Liver (tissue), 9 donors: ENCODE data around the gene SOX2. TPM values are rescaled to one million over a fixed set of nuclear protein-coding genes. Genes with fewer than 3 reads are reported as not detected.

Experiments
- DNase-seq: peaks from one replicate; pipeline ENCODE4 v3.0.0-alpha.2; 2017; ENCODE audit warnings: low spot score
- H3K27ac ChIP-seq, 2 donors: one replicate each; pipeline ENCODE4 v1.7.0; 2013; ENCODE audit warnings: inconsistent platforms in 2 of 2, low read length in 2 of 2, control low read depth in 1 of 2, low read depth in 1 of 2, mild to moderate bottlenecking in 1 of 2
- H3K27me3 ChIP-seq, 4 donors: one replicate each; pipeline versions ENCODE4 v1.6.1 to v1.7.0; 2013; ENCODE audit warnings: low read length in 3 of 4, inconsistent platforms in 1 of 4, mild to moderate bottlenecking in 1 of 4, moderate library complexity in 1 of 4; ENCODE audit not compliant: control insufficient read depth in 4 of 4, insufficient read depth in 4 of 4
- H3K36me3 ChIP-seq, 4 donors: one replicate each; pipeline versions ENCODE4 v1.6.1 to v1.7.0; 2013; ENCODE audit warnings: low read length in 3 of 4, mild to moderate bottlenecking in 3 of 4, low read depth in 1 of 4, moderate library complexity in 1 of 4; ENCODE audit not compliant: control insufficient read depth in 4 of 4, insufficient read depth in 3 of 4
- H3K4me1 ChIP-seq, 4 donors: one replicate each; pipeline versions ENCODE4 v1.6.1 to v1.7.0; 2013; ENCODE audit warnings: low read length in 3 of 4, mild to moderate bottlenecking in 3 of 4, moderate library complexity in 1 of 4; ENCODE audit not compliant: control insufficient read depth in 4 of 4, insufficient read depth in 4 of 4
- H3K4me3 ChIP-seq, 3 donors: one replicate each; pipeline versions ENCODE4 v1.6.1 to v1.7.0; 2013; ENCODE audit warnings: low read length in 3 of 3, control low read depth in 1 of 3, low read depth in 1 of 3, mild to moderate bottlenecking in 1 of 3
- H3K9ac ChIP-seq, 2 donors: one replicate each; pipeline ENCODE4 v1.7.0; 2013; ENCODE audit warnings: low read length in 2 of 2, mild to moderate bottlenecking in 2 of 2, moderate library complexity in 2 of 2, control low read depth in 1 of 2, low read depth in 1 of 2
- H3K9me3 ChIP-seq, 4 donors: one replicate each; pipeline versions ENCODE4 v1.6.1 to v1.7.0; 2013; ENCODE audit warnings: low read length in 3 of 4; ENCODE audit not compliant: control insufficient read depth in 4 of 4
- EGR1 ChIP-seq, 2 donors: IDR thresholded peaks; 2 replicates each; pipeline ENCODE4 v1.6.1; 2016 to 2018; ENCODE audit warnings: antibody characterized with exemption in 2 of 2, low read depth in 2 of 2
- FOXA1 ChIP-seq: IDR thresholded peaks from 2 replicates; pipeline ENCODE4 v1.6.1; 2016; ENCODE audit warnings: antibody characterized with exemption
- FOXA2 ChIP-seq: IDR thresholded peaks from 2 replicates; pipeline ENCODE4 v1.6.1; 2016; ENCODE audit warnings: antibody characterized with exemption
- GABPA ChIP-seq, 2 donors: IDR thresholded peaks in 1 of 2; conservative IDR thresholded peaks in 1 of 2; 2 replicates each; pipeline ENCODE4 v1.6.1; 2016; ENCODE audit warnings: antibody characterized with exemption in 2 of 2, mild to moderate bottlenecking in 1 of 2, moderate library complexity in 1 of 2
- HNF4A ChIP-seq, 2 donors: conservative IDR thresholded peaks; 2 replicates each; pipeline ENCODE4 v1.6.1; 2016; ENCODE audit warnings: antibody characterized with exemption in 2 of 2, mild to moderate bottlenecking in 2 of 2
- HNF4G ChIP-seq: IDR thresholded peaks from 2 replicates; pipeline ENCODE4 v1.6.1; 2016; ENCODE audit warnings: antibody characterized with exemption
- JUND ChIP-seq, 2 donors: IDR thresholded peaks; 2 replicates each; pipeline ENCODE4 v1.6.1; 2016; ENCODE audit warnings: antibody characterized with exemption in 2 of 2
- NR2F2 ChIP-seq: IDR thresholded peaks from 2 replicates; pipeline ENCODE4 v1.6.1; 2016; ENCODE audit warnings: antibody characterized with exemption
- RAD21 ChIP-seq, 2 donors: IDR thresholded peaks; 2 replicates each; pipeline ENCODE4 v1.6.1; 2016; ENCODE audit warnings: antibody characterized with exemption in 2 of 2, mild to moderate bottlenecking in 2 of 2
- RXRA ChIP-seq, 2 donors: IDR thresholded peaks; 2 replicates each; pipeline ENCODE4 v1.6.1; 2017 to 2018; ENCODE audit warnings: antibody characterized with exemption in 2 of 2, mild to moderate bottlenecking in 1 of 2
- SP1 ChIP-seq: IDR thresholded peaks from 2 replicates; pipeline ENCODE4 v1.6.1; 2018; ENCODE audit warnings: antibody characterized with exemption, mild to moderate bottlenecking
- YY1 ChIP-seq: IDR thresholded peaks from 2 replicates; pipeline ENCODE4 v1.6.1; 2016; ENCODE audit warnings: antibody characterized with exemption, mild to moderate bottlenecking
- WGBS: extraction: QIAGEN DNeasy Blood & Tissue Kit; methylation state at CpG from one replicate; pipeline ENCODE4 v1.1.7; 2013; 5-methylcytosine and 5-hydroxymethylcytosine counted together
- polyA plus RNA-seq, 2 donors: library from polyadenylated mRNA; stranded (reverse) in 1 of 2; unstranded in 1 of 2; fragments of 200-250 nt in 1 of 2; fragments of >200 nt in 1 of 2; fragmentation: Nextera tagmentation in 1 of 2; extraction: Ambion mirVana in 1 of 2; gene quantifications; one replicate each; pipeline versions ENCODE4 v1.2.1 to v1.2.3, GENCODE V29; 2013 to 2015
- total RNA-seq, 2 donors: library from RNA; depleted of rRNA; stranded (reverse); fragments of >200 nt; gene quantifications; one replicate each; pipeline ENCODE4 v1.2.3, GENCODE V29; 2014
- TF ChIP-seq, protein P1 (sequence below): IDR thresholded peaks from 2 replicates; pipeline ENCODE4 v1.6.1; 2016; ENCODE audit warnings: antibody characterized with exemption, mild to moderate bottlenecking
- TF ChIP-seq, protein P2 (sequence below): fragments of 150-350 bp; IDR thresholded peaks from 2 replicates; pipeline ENCODE4 v1.5.1; 2017; ENCODE audit warnings: improper control_type of control experiment, low read depth, low read length; ENCODE audit not compliant: missing input control
- TF ChIP-seq, protein P3 (sequence below): IDR thresholded peaks from 2 replicates; pipeline ENCODE4 v1.6.1; 2016; ENCODE audit warnings: antibody characterized with exemption
- TF ChIP-seq, protein P4 (sequence below): IDR thresholded peaks from 2 replicates; pipeline ENCODE4 v1.6.1; 2016; ENCODE audit warnings: antibody characterized with exemption
- TF ChIP-seq, protein P5 (sequence below): IDR thresholded peaks from 2 replicates; pipeline ENCODE4 v1.6.1; 2016; ENCODE audit warnings: antibody characterized with exemption
- donor health status: healthy.
- donor health status: healthy.
- donor health status: healthy.
- donor health status: healthy.
- donor health status: healthy.

The SOX2 gene
- total and polyA plus RNA-seq, 4 donors: 0.02 TPM; not detected in 3

DNA sequence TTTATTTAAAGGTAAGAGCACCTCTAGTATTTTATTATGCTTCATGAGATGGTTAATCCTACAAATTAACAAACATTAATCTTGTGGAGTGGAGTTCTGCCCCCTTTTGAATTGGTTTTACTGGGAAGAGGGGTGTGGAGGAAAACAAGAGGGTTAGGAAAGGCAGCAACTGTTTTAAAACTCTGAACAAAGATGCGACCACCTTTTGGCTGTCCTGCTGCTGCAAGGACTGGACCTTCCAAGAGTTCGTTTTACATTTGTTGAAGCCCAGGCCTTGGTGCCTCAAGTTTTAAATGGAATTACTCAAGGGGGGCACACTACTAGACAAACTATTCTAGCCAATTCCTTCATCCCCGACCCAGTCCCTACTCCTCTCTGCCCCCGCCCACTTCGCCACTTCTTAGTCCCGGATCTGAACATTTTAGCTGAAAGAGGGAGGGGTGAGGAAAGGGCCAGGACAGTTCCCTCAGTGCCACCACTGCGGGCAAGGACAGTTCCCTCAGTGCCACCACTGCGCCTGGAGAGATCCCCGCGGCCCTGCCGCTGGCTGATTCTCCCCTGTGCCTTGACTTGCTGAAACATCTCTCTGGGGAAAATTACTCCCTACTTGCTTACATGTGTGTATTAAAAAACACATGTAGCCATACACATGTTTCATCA, 11.2 kb downstream of the SOX2 start:
- Histone ChIP-seq H3K27ac (no peak overlapping the region), H3K9ac (no peak overlapping the region), H3K9me3 (peaks cover 0 to 9% (median 0%) of the 10 kb centered on the region in 4 donors), H3K4me1 (peaks cover 12 to 18% (median 15%) of the 10 kb centered on the region in 4 donors), H3K4me3 (no peak overlapping the region), H3K36me3 (no peaks in the 10 kb centered on the region), H3K27me3 (peaks cover 11 to 45% (median 24%) of the 10 kb centered on the region in 4 donors)
- no peak for TF ChIP-seq FOXA2
- TF ChIP-seq, protein P1, sequence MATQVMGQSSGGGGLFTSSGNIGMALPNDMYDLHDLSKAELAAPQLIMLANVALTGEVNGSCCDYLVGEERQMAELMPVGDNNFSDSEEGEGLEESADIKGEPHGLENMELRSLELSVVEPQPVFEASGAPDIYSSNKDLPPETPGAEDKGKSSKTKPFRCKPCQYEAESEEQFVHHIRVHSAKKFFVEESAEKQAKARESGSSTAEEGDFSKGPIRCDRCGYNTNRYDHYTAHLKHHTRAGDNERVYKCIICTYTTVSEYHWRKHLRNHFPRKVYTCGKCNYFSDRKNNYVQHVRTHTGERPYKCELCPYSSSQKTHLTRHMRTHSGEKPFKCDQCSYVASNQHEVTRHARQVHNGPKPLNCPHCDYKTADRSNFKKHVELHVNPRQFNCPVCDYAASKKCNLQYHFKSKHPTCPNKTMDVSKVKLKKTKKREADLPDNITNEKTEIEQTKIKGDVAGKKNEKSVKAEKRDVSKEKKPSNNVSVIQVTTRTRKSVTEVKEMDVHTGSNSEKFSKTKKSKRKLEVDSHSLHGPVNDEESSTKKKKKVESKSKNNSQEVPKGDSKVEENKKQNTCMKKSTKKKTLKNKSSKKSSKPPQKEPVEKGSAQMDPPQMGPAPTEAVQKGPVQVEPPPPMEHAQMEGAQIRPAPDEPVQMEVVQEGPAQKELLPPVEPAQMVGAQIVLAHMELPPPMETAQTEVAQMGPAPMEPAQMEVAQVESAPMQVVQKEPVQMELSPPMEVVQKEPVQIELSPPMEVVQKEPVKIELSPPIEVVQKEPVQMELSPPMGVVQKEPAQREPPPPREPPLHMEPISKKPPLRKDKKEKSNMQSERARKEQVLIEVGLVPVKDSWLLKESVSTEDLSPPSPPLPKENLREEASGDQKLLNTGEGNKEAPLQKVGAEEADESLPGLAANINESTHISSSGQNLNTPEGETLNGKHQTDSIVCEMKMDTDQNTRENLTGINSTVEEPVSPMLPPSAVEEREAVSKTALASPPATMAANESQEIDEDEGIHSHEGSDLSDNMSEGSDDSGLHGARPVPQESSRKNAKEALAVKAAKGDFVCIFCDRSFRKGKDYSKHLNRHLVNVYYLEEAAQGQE: no peak
- TF ChIP-seq, protein P2, sequence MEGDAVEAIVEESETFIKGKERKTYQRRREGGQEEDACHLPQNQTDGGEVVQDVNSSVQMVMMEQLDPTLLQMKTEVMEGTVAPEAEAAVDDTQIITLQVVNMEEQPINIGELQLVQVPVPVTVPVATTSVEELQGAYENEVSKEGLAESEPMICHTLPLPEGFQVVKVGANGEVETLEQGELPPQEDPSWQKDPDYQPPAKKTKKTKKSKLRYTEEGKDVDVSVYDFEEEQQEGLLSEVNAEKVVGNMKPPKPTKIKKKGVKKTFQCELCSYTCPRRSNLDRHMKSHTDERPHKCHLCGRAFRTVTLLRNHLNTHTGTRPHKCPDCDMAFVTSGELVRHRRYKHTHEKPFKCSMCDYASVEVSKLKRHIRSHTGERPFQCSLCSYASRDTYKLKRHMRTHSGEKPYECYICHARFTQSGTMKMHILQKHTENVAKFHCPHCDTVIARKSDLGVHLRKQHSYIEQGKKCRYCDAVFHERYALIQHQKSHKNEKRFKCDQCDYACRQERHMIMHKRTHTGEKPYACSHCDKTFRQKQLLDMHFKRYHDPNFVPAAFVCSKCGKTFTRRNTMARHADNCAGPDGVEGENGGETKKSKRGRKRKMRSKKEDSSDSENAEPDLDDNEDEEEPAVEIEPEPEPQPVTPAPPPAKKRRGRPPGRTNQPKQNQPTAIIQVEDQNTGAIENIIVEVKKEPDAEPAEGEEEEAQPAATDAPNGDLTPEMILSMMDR: no peak
- no peak for DNase-seq
- WGBS: 14% methylated on average over 11 of the region's 11 CpGs

DNA sequence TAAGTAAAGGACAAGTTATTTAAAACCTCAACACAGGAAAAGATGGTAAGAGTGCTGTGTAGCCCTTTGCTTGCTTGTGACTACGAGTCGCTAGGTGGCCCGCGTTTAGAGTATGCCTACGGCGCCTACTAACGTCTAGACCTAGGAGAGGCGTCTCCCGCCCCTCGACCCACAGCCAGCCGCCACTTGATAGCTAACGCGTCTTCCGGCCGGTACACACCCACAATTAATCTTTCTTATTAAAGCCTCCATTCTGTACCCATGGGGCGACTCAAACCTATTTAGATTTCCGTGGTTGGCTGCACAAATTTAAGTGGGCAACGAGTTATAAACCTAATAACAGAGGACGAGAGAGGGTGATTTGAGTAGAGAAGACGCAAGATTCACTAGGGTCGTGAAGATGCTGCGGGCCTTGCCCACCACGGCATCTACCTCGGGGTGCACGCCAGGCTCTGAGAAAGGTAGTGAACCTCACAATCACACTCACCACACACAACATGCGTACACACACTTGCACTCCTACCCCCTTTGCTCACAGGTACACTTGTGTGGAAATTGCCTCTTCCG, 12.0 kb downstream of the SOX2 start:
- Histone ChIP-seq H3K27ac (no peak overlapping the region), H3K9ac (no peak overlapping the region), H3K4me1 (peaks cover 13 to 25% (median 21%) of the 10 kb centered on the region in 4 donors), H3K9me3 (peaks cover 0 to 9% (median 0%) of the 10 kb centered on the region in 4 donors), H3K4me3 (no peak overlapping the region), H3K36me3 (no peaks in the 10 kb centered on the region), H3K27me3 (peaks cover 9 to 41% (median 22%) of the 10 kb centered on the region in 4 donors)
- TF ChIP-seq RAD21 (IDR thresholded peaks at IDR 0.05): no peak
- TF ChIP-seq NR2F2: no peak
- no peak for TF ChIP-seq HNF4G
- TF ChIP-seq FOXA1: no peak
- TF ChIP-seq, protein P3, sequence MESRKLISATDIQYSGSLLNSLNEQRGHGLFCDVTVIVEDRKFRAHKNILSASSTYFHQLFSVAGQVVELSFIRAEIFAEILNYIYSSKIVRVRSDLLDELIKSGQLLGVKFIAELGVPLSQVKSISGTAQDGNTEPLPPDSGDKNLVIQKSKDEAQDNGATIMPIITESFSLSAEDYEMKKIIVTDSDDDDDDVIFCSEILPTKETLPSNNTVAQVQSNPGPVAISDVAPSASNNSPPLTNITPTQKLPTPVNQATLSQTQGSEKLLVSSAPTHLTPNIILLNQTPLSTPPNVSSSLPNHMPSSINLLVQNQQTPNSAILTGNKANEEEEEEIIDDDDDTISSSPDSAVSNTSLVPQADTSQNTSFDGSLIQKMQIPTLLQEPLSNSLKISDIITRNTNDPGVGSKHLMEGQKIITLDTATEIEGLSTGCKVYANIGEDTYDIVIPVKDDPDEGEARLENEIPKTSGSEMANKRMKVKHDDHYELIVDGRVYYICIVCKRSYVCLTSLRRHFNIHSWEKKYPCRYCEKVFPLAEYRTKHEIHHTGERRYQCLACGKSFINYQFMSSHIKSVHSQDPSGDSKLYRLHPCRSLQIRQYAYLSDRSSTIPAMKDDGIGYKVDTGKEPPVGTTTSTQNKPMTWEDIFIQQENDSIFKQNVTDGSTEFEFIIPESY: no peak
- TF ChIP-seq RXRA (IDR thresholded peaks at IDR 0.05): no peak
- TF ChIP-seq, protein P4, sequence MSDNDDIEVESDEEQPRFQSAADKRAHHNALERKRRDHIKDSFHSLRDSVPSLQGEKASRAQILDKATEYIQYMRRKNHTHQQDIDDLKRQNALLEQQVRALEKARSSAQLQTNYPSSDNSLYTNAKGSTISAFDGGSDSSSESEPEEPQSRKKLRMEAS: no peak
- TF ChIP-seq GABPA (IDR thresholded peaks at IDR 0.05 in 1 of 2, conservative IDR thresholded peaks at IDR 0.05 in 1 of 2): no peak
- TF ChIP-seq, protein P1: no peak
- TF ChIP-seq JUND (IDR thresholded peaks at IDR 0.05): no peak
- TF ChIP-seq, protein P5, sequence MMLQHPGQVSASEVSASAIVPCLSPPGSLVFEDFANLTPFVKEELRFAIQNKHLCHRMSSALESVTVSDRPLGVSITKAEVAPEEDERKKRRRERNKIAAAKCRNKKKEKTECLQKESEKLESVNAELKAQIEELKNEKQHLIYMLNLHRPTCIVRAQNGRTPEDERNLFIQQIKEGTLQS: no peak
- TF ChIP-seq EGR1 (IDR thresholded peaks at IDR 0.05; ENCODE audit: low read depth in 2 of 2): no peak
- TF ChIP-seq YY1: no peak
- TF ChIP-seq HNF4A (conservative IDR thresholded peaks at IDR 0.05): no peak
- TF ChIP-seq SP1: no peak
- TF ChIP-seq, protein P2: no peak
- no peak for TF ChIP-seq FOXA2
- DNase-seq: no peak
- WGBS: 12% methylated on average over 27 of the region's 27 CpGs
